ENCODE measurements around the gene MAP4K4. TPM values are rescaled to one million over a fixed set of nuclear protein-coding genes. Genes with fewer than 3 reads are reported as not detected.

Gene MAP4K4
- total RNA-seq, 2 donors from 2014 or later, result 47.5 to 50.4 TPM

DNA sequence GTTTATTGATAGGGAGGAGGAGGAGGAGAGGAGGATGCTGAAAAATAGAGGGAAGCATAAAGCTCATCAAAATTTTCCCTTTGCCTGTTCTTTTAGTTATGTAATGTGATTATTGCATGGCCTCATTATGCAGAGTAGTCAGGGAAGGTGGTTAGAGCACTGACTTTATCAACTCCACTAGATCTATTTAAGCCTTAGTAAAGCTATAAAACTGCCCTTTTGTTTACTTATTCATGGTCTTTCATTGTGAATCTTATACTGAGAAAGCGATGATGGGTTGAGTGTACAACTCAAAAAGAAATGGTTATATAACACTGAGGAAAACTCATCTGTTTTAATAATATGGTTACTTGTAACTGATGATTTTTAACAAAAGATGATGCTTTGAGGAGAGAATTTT, 81.7 kb downstream of the MAP4K4 start:
- TF ChIP-seq, protein P1, sequence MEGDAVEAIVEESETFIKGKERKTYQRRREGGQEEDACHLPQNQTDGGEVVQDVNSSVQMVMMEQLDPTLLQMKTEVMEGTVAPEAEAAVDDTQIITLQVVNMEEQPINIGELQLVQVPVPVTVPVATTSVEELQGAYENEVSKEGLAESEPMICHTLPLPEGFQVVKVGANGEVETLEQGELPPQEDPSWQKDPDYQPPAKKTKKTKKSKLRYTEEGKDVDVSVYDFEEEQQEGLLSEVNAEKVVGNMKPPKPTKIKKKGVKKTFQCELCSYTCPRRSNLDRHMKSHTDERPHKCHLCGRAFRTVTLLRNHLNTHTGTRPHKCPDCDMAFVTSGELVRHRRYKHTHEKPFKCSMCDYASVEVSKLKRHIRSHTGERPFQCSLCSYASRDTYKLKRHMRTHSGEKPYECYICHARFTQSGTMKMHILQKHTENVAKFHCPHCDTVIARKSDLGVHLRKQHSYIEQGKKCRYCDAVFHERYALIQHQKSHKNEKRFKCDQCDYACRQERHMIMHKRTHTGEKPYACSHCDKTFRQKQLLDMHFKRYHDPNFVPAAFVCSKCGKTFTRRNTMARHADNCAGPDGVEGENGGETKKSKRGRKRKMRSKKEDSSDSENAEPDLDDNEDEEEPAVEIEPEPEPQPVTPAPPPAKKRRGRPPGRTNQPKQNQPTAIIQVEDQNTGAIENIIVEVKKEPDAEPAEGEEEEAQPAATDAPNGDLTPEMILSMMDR (IDR thresholded peaks at IDR 0.05), result no peak
- Histone ChIP-seq H3K4me1 (peaks cover 0 to 70% of the 10 kb centered on the region in 2 donors), H3K4me3 (no peak overlapping the region)

DNA sequence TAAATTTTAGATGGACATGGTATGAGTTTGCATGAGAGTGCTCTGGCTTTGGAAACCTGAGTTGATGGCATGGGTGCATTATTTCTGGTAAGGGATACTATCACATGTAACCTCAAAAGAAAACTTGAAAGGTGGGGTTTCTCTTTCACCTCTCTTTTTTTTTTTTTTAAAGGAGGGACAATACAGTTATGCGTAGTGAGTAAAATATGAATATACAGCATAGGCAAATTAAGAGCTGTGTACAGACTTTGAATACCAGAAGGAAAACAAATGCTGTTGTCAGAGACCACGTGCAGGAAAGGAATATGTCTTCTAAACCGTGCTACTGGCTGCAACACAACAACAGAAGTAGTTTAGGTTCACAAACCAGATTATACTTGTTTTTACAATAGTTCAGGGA, 82.1 kb downstream of the MAP4K4 start:
- no peak overlapping the region for H3K27ac ChIP-seq
- H3K4me3 ChIP-seq, result no peak overlapping the region
- H3K4me1 ChIP-seq, result peaks cover 0 to 66% of the 10 kb centered on the region in 2 donors
- no peaks in the 10 kb centered on the region for H3K9me3 ChIP-seq
- no peaks in the 10 kb centered on the region for H3K36me3 ChIP-seq
- no peak for DNase-seq (ENCODE audit: low spot score)
- H3K27me3 ChIP-seq, result no peaks in the 10 kb centered on the region
- TF ChIP-seq, protein P1 (IDR thresholded peaks at IDR 0.05), result no peak

More for the DNA sequence above, 81.7 kb downstream of the MAP4K4 start:
- no peaks in the 10 kb centered on the region for H3K9me3 ChIP-seq
- H3K36me3 ChIP-seq, result no peaks in the 10 kb centered on the region
- no peak for DNase-seq (ENCODE audit: low spot score)
- no peak overlapping the region for H3K27ac ChIP-seq
- no peaks in the 10 kb centered on the region for H3K27me3 ChIP-seq

DNA sequence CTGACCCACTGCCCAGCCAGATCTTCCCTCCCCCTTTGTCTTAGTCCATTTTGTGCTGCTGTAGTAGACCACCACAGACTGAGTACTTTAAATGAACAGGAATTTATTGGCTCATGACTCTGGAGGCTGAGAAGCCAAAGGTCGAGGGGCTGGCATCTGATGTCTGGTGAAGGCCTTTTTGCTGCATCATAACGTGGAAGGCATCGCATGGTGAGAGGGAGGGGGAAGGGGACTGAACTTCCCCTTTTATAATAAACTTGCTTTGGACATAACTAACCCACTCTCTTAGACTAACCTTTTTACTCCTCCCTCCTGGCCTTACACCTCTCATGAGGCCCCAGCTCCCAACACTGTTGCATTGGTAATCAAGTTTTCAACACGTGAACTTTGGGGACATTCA, 83.8 kb downstream of the MAP4K4 start:
- Histone ChIP-seq H3K4me1 (peaks cover 0 to 49% of the 10 kb centered on the region in 2 donors), H3K9me3 (no peaks in the 10 kb centered on the region), H3K27ac (no peak overlapping the region), H3K27me3 (no peaks in the 10 kb centered on the region), H3K36me3 (no peaks in the 10 kb centered on the region), H3K4me3 (no peak overlapping the region)
- DNase-seq (ENCODE audit: low spot score), result no peak
- TF ChIP-seq, protein P1 (IDR thresholded peaks at IDR 0.05), result no peak

DNA sequence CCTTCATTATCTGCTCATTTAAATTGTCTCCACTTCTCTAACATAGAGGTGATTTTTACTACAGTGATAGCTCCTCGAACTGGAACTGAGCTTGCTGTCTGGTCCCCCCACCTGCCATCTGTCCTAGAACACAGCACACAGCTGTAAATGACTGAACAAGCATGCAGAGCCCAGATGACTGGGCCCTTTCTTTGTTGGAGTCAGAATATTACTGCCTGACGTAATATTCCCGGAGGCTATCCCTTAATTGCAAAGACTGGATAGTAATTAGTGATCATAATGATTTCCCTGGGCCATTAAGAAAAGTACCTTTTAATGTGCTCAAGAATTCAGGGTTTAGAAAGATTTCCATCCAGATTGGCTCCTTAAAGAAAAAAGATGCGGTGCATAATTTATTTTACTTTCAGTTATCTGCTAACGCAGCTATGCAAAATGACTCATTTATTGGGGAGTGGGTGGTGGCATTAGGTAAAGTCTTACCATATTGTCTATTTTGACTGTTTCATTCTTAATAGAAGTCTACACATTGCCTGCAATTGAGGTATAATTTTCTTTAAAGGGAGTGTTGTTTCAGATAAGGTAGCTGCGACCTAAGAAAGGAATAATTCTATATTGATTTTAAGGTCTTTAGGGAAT, 84.4 kb downstream of the MAP4K4 start:
- Histone ChIP-seq H3K27me3 (no peaks in the 10 kb centered on the region), H3K4me1 (peaks cover 0 to 47% of the 10 kb centered on the region in 2 donors), H3K9me3 (no peaks in the 10 kb centered on the region), H3K27ac (no peak overlapping the region), H3K4me3 (no peak overlapping the region), H3K36me3 (no peaks in the 10 kb centered on the region)
- TF ChIP-seq, protein P1 (IDR thresholded peaks at IDR 0.05), result no peak
- no peak for DNase-seq (ENCODE audit: low spot score)

DNA sequence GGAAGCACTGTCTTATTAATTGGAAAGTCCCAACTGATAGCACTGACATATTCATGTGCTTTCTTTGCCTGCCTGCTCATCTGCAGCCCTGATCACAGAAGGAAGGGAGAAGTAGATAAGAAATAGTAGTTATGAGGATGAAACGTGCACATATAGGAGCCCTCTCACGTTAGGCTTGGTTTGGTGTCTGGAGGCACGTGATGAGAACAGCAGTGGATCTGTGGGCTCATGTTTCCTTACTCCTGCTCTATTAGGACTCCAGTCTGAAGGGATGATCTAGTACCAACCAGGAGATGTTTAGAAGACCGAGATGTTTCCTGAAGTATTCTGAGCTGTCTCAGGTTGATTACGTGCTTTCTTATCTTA, 84.9 kb downstream of the MAP4K4 start:
- peaks cover 0 to 47% of the 10 kb centered on the region in 2 donors for H3K4me1 ChIP-seq
- no peaks in the 10 kb centered on the region for H3K36me3 ChIP-seq
- DNase-seq (ENCODE audit: low spot score), result no peak
- H3K4me3 ChIP-seq, result no peak overlapping the region
- no peaks in the 10 kb centered on the region for H3K9me3 ChIP-seq
- TF ChIP-seq, protein P1 (IDR thresholded peaks at IDR 0.05), result no peak
- H3K27me3 ChIP-seq, result no peaks in the 10 kb centered on the region
- H3K27ac ChIP-seq, result no peak overlapping the region

DNA sequence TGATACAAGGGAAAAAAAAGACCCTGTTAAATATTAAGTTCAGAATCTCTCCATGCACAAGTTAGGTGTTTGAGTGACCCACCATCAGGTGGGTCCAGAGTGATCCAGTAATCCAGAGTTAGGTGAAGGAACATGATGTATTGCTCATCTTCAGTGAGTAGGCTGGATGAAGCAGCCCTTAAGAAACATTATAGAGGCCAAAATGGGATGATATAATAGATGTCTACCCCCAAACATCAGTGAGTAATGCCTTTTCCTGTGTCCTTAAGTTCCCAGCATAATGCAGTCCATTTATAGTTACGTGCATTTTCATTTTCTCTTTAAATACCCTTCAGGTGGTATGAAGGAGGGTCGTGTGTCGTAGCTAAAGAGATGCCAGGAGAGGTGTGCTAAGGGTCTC, 89.6 kb downstream of the MAP4K4 start:
- Histone ChIP-seq H3K4me1 (peaks cover 0 to 29% of the 10 kb centered on the region in 2 donors), H3K27ac (no peak overlapping the region), H3K9me3 (no peaks in the 10 kb centered on the region), H3K27me3 (no peaks in the 10 kb centered on the region), H3K36me3 (no peaks in the 10 kb centered on the region), H3K4me3 (no peak overlapping the region)
- TF ChIP-seq, protein P1 (IDR thresholded peaks at IDR 0.05), result no peak
- no peak for DNase-seq (ENCODE audit: low spot score)

Measured in right atrium auricular region (tissue), 2 donors.